OCI-LY1 (cell line): ENCODE results near the gene PRKG1.

ENCODE experiments used
- H2AFZ ChIP-seq: fragments of 200-600 bp; sonication (generic), shearing (Covaris generic); 2 replicates; pipeline ENCODE4 v1.6.0; 2014; ENCODE audit warnings: antibody characterized with exemption, mild to moderate bottlenecking, low read length
- H3F3A ChIP-seq: fragments of 200-600 bp; sonication (generic), shearing (Covaris generic); 2 replicates; pipeline ENCODE4 v1.6.0; 2014; ENCODE audit warnings: mild to moderate bottlenecking, antibody characterized with exemption, low read length, moderate library complexity; ENCODE audit not compliant: insufficient read depth
- H3K27ac ChIP-seq: fragments of 200-600 bp; sonication (generic); 2 replicates; pipeline ENCODE4 v1.5.1; 2014; ENCODE audit warnings: low read length, mixed run types, mild to moderate bottlenecking, low read depth; ENCODE audit not compliant: poor library complexity, severe bottlenecking
- H3K27me3 ChIP-seq: fragments of 200-600 bp; sonication (generic); 2 replicates; pipeline ENCODE4 v1.6.0; 2014; ENCODE audit warnings: antibody characterized with exemption, mild to moderate bottlenecking, low read length, moderate library complexity; ENCODE audit not compliant: insufficient read depth
- H3K36me3 ChIP-seq: fragments of 200-600 bp; sonication (generic); 2 replicates; pipeline ENCODE4 v1.6.1; 2014; ENCODE audit warnings: mild to moderate bottlenecking, antibody characterized with exemption, low read length, moderate library complexity, mixed read lengths; ENCODE audit not compliant: insufficient read depth
- H3K4me1 ChIP-seq: fragments of 200-600 bp; sonication (generic); 2 replicates; pipeline ENCODE4 v1.5.1; 2014; ENCODE audit warnings: mild to moderate bottlenecking, low read length, moderate library complexity; ENCODE audit not compliant: insufficient read depth, severe bottlenecking
- H3K4me2 ChIP-seq: fragments of 200-600 bp; sonication (generic), shearing (Covaris generic); 2 replicates; pipeline ENCODE4 v1.6.1; 2014; ENCODE audit warnings: low read length
- H3K4me3 ChIP-seq: fragments of 200-600 bp; sonication (generic); 2 replicates; pipeline ENCODE4 v1.5.1; 2014; ENCODE audit warnings: low read length, low read depth, mild to moderate bottlenecking, mixed read lengths; ENCODE audit not compliant: poor library complexity, severe bottlenecking
- H3K79me2 ChIP-seq: fragments of 200-600 bp; shearing (Covaris generic); 2 replicates; pipeline ENCODE4 v1.6.1; 2016; ENCODE audit warnings: mixed run types, low read length, mixed read lengths; ENCODE audit not compliant: insufficient read depth
- H3K9ac ChIP-seq: fragments of 200-600 bp; sonication (generic), shearing (Covaris generic); 2 replicates; pipeline ENCODE4 v1.6.1; 2014; ENCODE audit warnings: mild to moderate bottlenecking, low read length, mixed read lengths
- H3K9me2 ChIP-seq: fragments of 200-600 bp; sonication (generic), shearing (Covaris generic); 2 replicates; pipeline ENCODE4 v1.6.1; 2014; ENCODE audit warnings: low read depth, mild to moderate bottlenecking, low read length, mixed read lengths
- H3K9me3 ChIP-seq: fragments of 200-600 bp; shearing (Covaris generic); 2 replicates; pipeline ENCODE4 v1.6.1; 2014; ENCODE audit warnings: low read length, mixed read lengths
- H4K20me1 ChIP-seq: fragments of 200-600 bp; sonication (generic), shearing (Covaris generic); 2 replicates; pipeline ENCODE4 v1.6.0; 2016; ENCODE audit warnings: mild to moderate bottlenecking, low read length; ENCODE audit not compliant: insufficient read depth
- CTCF ChIP-seq: fragments of 200-600 bp; sonication (generic), shearing (Covaris generic); IDR thresholded peaks from 2 replicates; pipeline ENCODE4 v1.5.1; 2017; ENCODE audit warnings: mild to moderate bottlenecking, antibody characterized with exemption, low read length, moderate library complexity, mixed read lengths
- EZH2 ChIP-seq: fragments of 200-600 bp; sonication (generic), shearing (Covaris generic); IDR thresholded peaks from 2 replicates; pipeline ENCODE4 v1.8.0; 2017; ENCODE audit warnings: borderline replicate concordance, mixed run types, mild to moderate bottlenecking, antibody characterized with exemption, low read length, moderate library complexity, mixed read lengths

Gene PRKG1

GRCh38 chr10:51183783-51184182 is 109.5 kb downstream of the PRKG1 start:
- TF ChIP-seq CTCF (no peak), EZH2 (no peak)
- Histone ChIP-seq H3F3A (no peaks in the 10 kb centered on the region), H3K27ac (no peak overlapping the region), H3K36me3 (no peaks in the 10 kb centered on the region), H3K4me1 (no peaks in the 10 kb centered on the region), H3K9me3 (no peaks in the 10 kb centered on the region), H3K9me2 (no peaks in the 10 kb centered on the region), H2AFZ (no peak overlapping the region), H3K79me2 (no peaks in the 10 kb centered on the region), H4K20me1 (no peaks in the 10 kb centered on the region), H3K4me3 (no peak overlapping the region), H3K4me2 (no peak overlapping the region), H3K27me3 (no peaks in the 10 kb centered on the region), H3K9ac (no peak overlapping the region)

GRCh38 chr10:51186361-51186760 is 112.1 kb downstream of the PRKG1 start:
- Histone ChIP-seq H3K9ac (no peak overlapping the region), H3K27ac (no peak overlapping the region), H3K79me2 (no peaks in the 10 kb centered on the region), H3K4me2 (no peak overlapping the region), H3K9me2 (no peaks in the 10 kb centered on the region), H3F3A (no peaks in the 10 kb centered on the region), H3K4me3 (no peak overlapping the region), H3K27me3 (no peaks in the 10 kb centered on the region), H4K20me1 (no peaks in the 10 kb centered on the region), H3K4me1 (no peaks in the 10 kb centered on the region), H3K9me3 (no peaks in the 10 kb centered on the region), H2AFZ (no peak overlapping the region), H3K36me3 (no peaks in the 10 kb centered on the region)
- no peak for TF ChIP-seq CTCF
- TF ChIP-seq EZH2: no peak

- Histone ChIP-seq H3K4me1 (no peaks in the 10 kb centered on the region), H4K20me1 (no peaks in the 10 kb centered on the region), H3K27me3 (no peaks in the 10 kb centered on the region), H3K79me2 (no peaks in the 10 kb centered on the region), H3K4me2 (no peak overlapping the region), H2AFZ (no peak overlapping the region), H3K36me3 (no peaks in the 10 kb centered on the region), H3K9me2 (no peaks in the 10 kb centered on the region), H3K9ac (no peak overlapping the region), H3K27ac (no peak overlapping the region), H3K9me3 (no peaks in the 10 kb centered on the region), H3K4me3 (no peak overlapping the region), H3F3A (no peaks in the 10 kb centered on the region)
- TF ChIP-seq EZH2 (no peak), CTCF (no peak)
Measured at GRCh38 chr10:51188008-51188407, 113.7 kb downstream of the PRKG1 start.
